ENCODE results near the gene SRI.
"Not testable (repeated sequence)": the region's sequence is repeated elsewhere in the genome, so short reads cannot be mapped to it uniquely, and the experiment has no call there.

SRI gene

DNA sequence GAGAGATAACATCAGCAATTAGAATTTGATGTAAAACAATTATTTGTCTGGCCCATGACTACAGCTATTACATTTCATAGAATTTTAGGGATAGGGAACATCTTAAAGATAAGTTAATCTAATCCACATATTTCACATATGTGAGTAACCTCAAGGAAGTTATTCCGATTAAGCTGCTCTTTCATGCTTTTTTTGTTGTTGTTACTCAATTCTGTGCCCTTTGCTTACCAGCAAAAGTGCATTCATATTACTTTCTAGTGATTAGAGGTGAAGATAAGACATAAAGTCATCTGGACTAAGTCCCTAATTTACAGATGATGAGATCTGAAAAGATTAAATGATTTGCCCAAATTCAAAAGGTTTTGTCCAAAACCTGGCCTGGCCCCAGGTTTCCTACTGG, 40.9 kb upstream of the SRI start:
- TF ChIP-seq, protein P1, sequence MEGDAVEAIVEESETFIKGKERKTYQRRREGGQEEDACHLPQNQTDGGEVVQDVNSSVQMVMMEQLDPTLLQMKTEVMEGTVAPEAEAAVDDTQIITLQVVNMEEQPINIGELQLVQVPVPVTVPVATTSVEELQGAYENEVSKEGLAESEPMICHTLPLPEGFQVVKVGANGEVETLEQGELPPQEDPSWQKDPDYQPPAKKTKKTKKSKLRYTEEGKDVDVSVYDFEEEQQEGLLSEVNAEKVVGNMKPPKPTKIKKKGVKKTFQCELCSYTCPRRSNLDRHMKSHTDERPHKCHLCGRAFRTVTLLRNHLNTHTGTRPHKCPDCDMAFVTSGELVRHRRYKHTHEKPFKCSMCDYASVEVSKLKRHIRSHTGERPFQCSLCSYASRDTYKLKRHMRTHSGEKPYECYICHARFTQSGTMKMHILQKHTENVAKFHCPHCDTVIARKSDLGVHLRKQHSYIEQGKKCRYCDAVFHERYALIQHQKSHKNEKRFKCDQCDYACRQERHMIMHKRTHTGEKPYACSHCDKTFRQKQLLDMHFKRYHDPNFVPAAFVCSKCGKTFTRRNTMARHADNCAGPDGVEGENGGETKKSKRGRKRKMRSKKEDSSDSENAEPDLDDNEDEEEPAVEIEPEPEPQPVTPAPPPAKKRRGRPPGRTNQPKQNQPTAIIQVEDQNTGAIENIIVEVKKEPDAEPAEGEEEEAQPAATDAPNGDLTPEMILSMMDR (IDR thresholded peaks at IDR 0.05; ENCODE audit: low read length, missing control alignments), result no peak
- no peak overlapping the region for H3K4me3 ChIP-seq (replicated peaks; ENCODE audit: low read depth, low read length)
- DNase-seq (ENCODE audit: low read depth), result no peak

DNA sequence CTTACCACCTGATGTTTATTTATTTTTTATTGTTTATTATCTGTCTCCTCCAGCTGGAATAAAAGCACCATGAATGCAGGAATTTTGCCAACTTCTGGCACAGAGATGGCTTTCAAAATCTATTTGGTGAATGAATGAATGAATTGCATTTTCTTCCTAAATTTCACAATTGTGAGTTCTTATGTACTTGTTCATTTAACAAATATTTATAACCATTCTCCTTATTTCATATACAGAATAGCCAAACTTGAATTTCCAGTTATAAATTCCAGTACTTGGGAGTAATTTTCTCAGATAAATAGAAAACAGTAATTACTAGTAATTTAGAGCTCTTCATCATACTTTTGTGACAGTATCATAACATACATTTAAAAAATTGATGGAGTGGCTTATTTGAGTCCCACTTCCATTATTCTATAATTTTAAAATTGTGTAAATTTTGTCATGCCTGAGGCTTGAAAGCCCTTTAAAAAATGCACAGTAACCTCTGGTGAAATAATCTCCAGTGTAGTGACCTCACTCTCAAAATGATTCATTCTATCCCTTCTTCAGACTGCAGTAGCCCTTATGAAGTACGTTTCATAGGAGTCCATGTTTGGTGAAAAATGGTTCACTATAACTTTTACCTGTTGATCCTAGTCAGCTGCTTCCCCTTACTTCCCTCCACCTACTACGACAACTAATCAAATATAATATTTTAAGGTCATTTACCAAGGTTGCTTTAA, 40.0 kb upstream of the SRI start:
- DNase-seq (ENCODE audit: low read depth), result no peak
- no peak overlapping the region for H3K4me3 ChIP-seq (replicated peaks; ENCODE audit: low read depth, low read length)
- TF ChIP-seq, protein P1 (IDR thresholded peaks at IDR 0.05; ENCODE audit: low read length, missing control alignments), result no peak

DNA sequence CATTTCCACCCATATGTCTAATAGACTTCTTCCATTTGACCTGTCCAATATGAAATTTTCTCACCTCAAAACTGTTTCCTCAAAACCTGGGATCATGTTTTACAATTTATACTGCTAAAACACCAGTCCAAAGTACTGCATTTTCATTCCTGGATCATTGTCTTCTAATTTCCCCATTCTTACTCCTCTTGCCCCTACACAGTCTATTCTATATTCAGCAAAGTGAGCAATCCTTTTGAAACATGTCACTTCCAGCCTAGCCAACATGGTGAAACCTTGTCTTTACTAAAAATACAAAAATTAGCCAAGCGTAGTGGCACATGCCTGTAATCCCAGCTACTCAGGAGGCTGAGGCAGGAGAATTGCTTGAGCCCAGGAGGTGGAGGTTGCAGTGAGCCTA, 38.5 kb upstream of the SRI start:
- H3K4me3 ChIP-seq (replicated peaks; ENCODE audit: low read depth, low read length); DNase-seq (ENCODE audit: low read depth): not testable (repeated sequence)

DNA sequence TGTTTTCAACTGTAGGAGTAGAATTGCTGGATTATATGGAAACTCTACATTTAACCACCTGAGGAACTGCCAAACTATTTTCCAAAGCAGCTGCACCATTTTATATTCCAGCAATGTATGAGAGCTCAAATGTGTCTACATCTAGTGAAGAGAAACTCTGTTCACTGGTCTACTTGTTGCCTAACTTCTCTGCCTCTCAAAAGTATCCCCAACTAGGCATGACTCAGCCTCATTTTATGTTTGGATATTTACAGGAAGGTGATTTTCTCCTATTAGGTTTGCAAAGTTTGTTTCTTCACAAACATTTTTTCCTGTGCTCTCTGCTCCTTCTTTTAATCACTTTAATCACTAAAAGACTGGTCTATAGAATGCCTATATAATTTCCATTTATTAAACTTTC, 37.1 kb upstream of the SRI start:
- TF ChIP-seq, protein P1 (IDR thresholded peaks at IDR 0.05; ENCODE audit: low read length, missing control alignments), result no peak

DNA sequence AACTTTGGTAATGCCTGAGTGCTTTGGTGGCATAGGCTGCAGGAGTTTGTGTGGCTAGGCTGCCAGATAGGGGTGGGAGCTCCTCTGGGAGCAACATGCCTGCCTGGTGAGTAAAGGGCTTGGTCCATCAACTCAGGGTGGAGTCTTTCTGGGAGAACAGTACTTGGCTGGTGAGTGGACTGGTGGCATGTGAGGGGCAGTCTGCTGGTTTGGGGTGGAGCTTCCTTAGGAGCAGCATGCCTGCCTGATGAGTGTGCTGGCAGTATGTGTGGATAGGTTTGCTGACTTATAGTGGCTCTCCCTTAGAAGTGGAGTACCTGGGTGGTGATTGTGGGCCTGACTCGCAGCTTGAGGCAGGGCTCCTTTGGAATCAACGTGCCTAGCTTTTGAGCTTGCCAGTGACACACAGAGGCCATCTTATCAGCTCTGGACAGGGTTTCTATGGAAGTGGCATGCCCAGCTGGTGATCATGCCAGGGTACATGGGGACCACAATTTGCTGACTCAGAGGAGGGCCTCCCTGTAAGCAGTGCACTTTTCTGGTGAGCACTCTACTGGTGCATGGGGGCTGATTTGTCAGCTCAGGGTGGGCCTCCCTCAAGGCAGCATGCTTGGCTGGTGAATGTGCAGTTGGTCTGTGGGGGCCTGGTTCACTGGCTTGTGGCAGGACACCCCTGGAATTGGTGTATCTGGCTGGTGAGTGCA, 35.0 kb upstream of the SRI start:
- DNase-seq (ENCODE audit: low read depth), result no peak
- TF ChIP-seq, protein P1 (IDR thresholded peaks at IDR 0.05; ENCODE audit: low read length, missing control alignments), result no peak
- no peak overlapping the region for H3K4me3 ChIP-seq (replicated peaks; ENCODE audit: low read depth, low read length)

More for the DNA sequence above, 37.1 kb upstream of the SRI start:
- no peak overlapping the region for H3K4me3 ChIP-seq (replicated peaks; ENCODE audit: low read depth, low read length)
- no peak for DNase-seq (ENCODE audit: low read depth)

DNA sequence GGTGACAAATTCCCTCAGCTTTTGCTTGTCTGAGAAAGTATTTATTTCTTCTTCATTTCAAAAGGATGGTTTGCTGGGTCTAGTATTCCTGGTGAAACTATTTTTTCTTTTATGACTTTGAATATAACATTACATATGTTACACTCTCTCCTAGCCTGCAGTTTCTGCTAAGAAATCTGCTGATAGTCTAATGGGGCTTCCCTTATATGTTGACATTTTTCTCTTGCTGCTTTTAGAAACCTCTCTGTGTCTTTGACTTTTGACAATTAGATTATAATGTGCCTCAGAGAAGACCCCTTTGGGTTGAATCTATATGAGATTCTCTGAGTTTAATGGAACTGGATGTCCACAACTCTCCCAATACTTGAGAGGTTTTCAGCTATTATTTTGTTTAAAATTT, 33.8 kb upstream of the SRI start:
- H3K4me3 ChIP-seq (replicated peaks; ENCODE audit: low read depth, low read length), result no peak overlapping the region
- TF ChIP-seq, protein P1 (IDR thresholded peaks at IDR 0.05; ENCODE audit: low read length, missing control alignments), result no peak
- no peak for DNase-seq (ENCODE audit: low read depth)

DNA sequence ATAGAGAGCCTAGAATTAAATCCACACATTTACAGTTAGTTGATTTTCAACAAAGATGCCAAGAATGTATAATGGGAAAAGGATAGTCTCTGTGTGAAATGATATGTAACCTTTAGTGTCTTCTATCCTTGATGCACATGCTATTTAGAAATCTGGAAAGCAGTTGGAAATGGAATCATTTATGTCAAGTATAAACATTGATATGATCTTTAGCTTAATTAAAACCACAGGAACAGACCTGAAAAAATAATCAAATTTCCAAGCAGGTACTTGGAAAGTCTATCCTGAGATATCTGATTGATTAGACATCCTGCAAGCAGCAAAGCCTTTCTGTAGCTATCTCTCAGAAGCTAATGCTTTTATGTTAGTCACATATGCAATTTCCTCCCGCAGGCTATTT, 24.4 kb upstream of the SRI start:
- H3K4me3 ChIP-seq (replicated peaks; ENCODE audit: low read depth, low read length), result no peak overlapping the region
- no peak for DNase-seq (ENCODE audit: low read depth)
- TF ChIP-seq, protein P1 (IDR thresholded peaks at IDR 0.05; ENCODE audit: low read length, missing control alignments), result no peak

Measured in fibroblast of pulmonary artery (primary cell).